ENCODE measurements around the gene IGFBP2. TPM values are rescaled to one million over a fixed set of nuclear protein-coding genes. Genes with fewer than 3 reads are reported as not detected.

IGFBP2 gene
- total and polyA plus RNA-seq, 2 of the 8 experiments (the other 6 are each of a cell fraction or from before 2014, with no cell fraction given) = 326 to 782 TPM

- no peak overlapping the region for H3K9ac ChIP-seq (replicated peaks in 1 of 4; ENCODE audit: extremely low read depth in 1 of 4, low read depth in 3 of 4, low read length in 3 of 4)
- no peak for TF ChIP-seq ASH2L (IDR thresholded peaks at IDR 0.05; ENCODE audit: low read length)
- TF ChIP-seq KDM1A (IDR thresholded peaks at IDR 0.05; ENCODE audit: borderline replicate concordance, low read length) = no peak
- TF ChIP-seq SIN3A (conservative IDR thresholded peaks at IDR 0.05 in 1 of 2, IDR thresholded peaks at IDR 0.05 in 1 of 2; ENCODE audit: low read depth in 1 of 2, low read length in 2 of 2) = no peak
- no peak for TF ChIP-seq MAX (IDR thresholded peaks at IDR 0.05)
- TF ChIP-seq RBBP5 (IDR thresholded peaks at IDR 0.05; ENCODE audit: borderline replicate concordance, low read depth, low read length) = no peak
- TF ChIP-seq HDAC2 (IDR thresholded peaks at IDR 0.05; ENCODE audit: borderline replicate concordance in 1 of 2, low read depth in 2 of 2, low read length in 2 of 2) = no peak
- TF ChIP-seq POU5F1 (IDR thresholded peaks at IDR 0.05; ENCODE audit: low read depth, low read length) = no peak
- TF ChIP-seq CHD1 (IDR thresholded peaks at IDR 0.05; ENCODE audit: low read depth, low read length) = no peak
- no peak for TF ChIP-seq PHF8 (conservative IDR thresholded peaks at IDR 0.05; ENCODE audit: low read depth, low read length)
- TF ChIP-seq SP2 (IDR thresholded peaks at IDR 0.05; ENCODE audit: low read length) = no peak
- no peak for TF ChIP-seq YY1 (IDR thresholded peaks at IDR 0.05; ENCODE audit: low read depth, low read length)
Observed at GRCh38 chr2:216585441-216585840, 47.8 kb upstream of the IGFBP2 start.

More at GRCh38 chr2:216585441-216585840, 47.8 kb upstream of the IGFBP2 start:
- no peaks in the 10 kb centered on the region for H3K79me1 ChIP-seq (ENCODE audit: low read depth, low read length)
- H3K27me3 ChIP-seq (replicated peaks in 1 of 4; ENCODE audit: control insufficient read depth in 3 of 4, extremely low read depth in 1 of 4, insufficient read depth in 3 of 4, low read length in 3 of 4) = no peaks in the 10 kb centered on the region; a peak in 1 of 7 replicates
- no peaks in the 10 kb centered on the region for H4K20me1 ChIP-seq (replicated peaks in 1 of 2; ENCODE audit: control insufficient read depth in 1 of 2, insufficient read depth in 2 of 2, low read length in 2 of 2)
- no peaks in the 10 kb centered on the region for H3K9me3 ChIP-seq (ENCODE audit: insufficient read depth in 2 of 2, low read depth in 1 of 2, low read length in 1 of 2)
- H2BK20ac ChIP-seq (ENCODE audit: low read length) = no peak overlapping the region
- H2BK15ac ChIP-seq (ENCODE audit: low read length) = no peak overlapping the region
- CTCF ChIA-PET (ENCODE audit: partially characterized antibody) = interaction anchor here (0.7 to 2.2 kb wide), 3 partner anchors 19 to 79 kb away, joined by 3 to 8 read pairs (median 3); no protein-coding TSS in a partner anchor
- H4K5ac ChIP-seq (ENCODE audit: insufficient read length, low read depth, low read length) = no peak overlapping the region
- DNase-seq (ENCODE audit: low read depth in 1 of 2, low spot score in 2 of 2) = no peak
- H3K27ac ChIP-seq (ENCODE audit: low read depth, low read length) = no peak overlapping the region
- no peak overlapping the region for H2AK5ac ChIP-seq (ENCODE audit: low read depth, low read length)
- no peak overlapping the region for H2BK120ac ChIP-seq (replicated peaks; ENCODE audit: low read depth, low read length)
- H3K14ac ChIP-seq (ENCODE audit: insufficient read length) = no peak overlapping the region
- no peak overlapping the region for H3K18ac ChIP-seq (ENCODE audit: extremely low read depth, low read length)
- no peak overlapping the region for H3K56ac ChIP-seq (replicated peaks; ENCODE audit: insufficient read length, low read depth, low read length)
- no peak overlapping the region for H2BK12ac ChIP-seq (ENCODE audit: low read depth, low read length)
- no peaks in the 10 kb centered on the region for H3K79me2 ChIP-seq (ENCODE audit: control insufficient read depth in 1 of 2, insufficient read depth in 2 of 2, low read length in 2 of 2)
- H3K23me2 ChIP-seq (ENCODE audit: low read depth, low read length) = no peaks in the 10 kb centered on the region; the same call in 1 of the 2 replicates
- no peak overlapping the region for H3K23ac ChIP-seq (ENCODE audit: insufficient read length)
- H3K4me2 ChIP-seq (ENCODE audit: insufficient read depth in 1 of 2, low read depth in 2 of 2, low read length in 2 of 2) = no peak overlapping the region
- H4K91ac ChIP-seq (replicated peaks; ENCODE audit: insufficient read length, low read length) = no peak overlapping the region
- peaks cover 2 to 10% (median 5%) of the 10 kb centered on the region in 4 experiments; a peak in 4 of 7 replicates for H3K4me1 ChIP-seq (replicated peaks in 1 of 4; ENCODE audit: control insufficient read depth in 3 of 4, insufficient read depth in 4 of 4, low read length in 3 of 4)
- H3K4ac ChIP-seq (replicated peaks; ENCODE audit: insufficient read length, low read depth, low read length) = no peak overlapping the region
- H2AFZ ChIP-seq (ENCODE audit: low read length) = no peak overlapping the region
- 86% methylated on average over 1 of the region's 1 CpG; no CpG with 5 or more reads in 1 of the 2 experiments for WGBS, 2 experiments (ENCODE audit: extremely low coverage in 1 of 2, insufficient coverage in 1 of 2, insufficient read length in 1 of 2, insufficient replicate concordance in 2 of 2, low coverage in 1 of 2, low lambda C conversion rate in 2 of 2, missing lambda C conversion rate in 1 of 2)
- FAIRE-seq = no peak
- no peak overlapping the region for H3K4me3 ChIP-seq (ENCODE audit: extremely low read depth in 1 of 4, insufficient read depth in 2 of 4, low read depth in 3 of 4, low read length in 4 of 4)
- no peaks in the 10 kb centered on the region for H3K36me3 ChIP-seq (ENCODE audit: control insufficient read depth in 2 of 4, insufficient read depth in 4 of 4, low read length in 3 of 4)
- H4K8ac ChIP-seq (ENCODE audit: extremely low read depth, insufficient read depth, low read length) = no peak overlapping the region
- POLR2A ChIA-PET (ENCODE audit: partially characterized antibody) = no interaction called here
- H2BK5ac ChIP-seq (ENCODE audit: low read depth, low read length) = no peak overlapping the region

Measured in H1 (cell line).